Spleen (tissue), 11 donors: Measurements from ENCODE around the gene DEFB132. TPM values are rescaled to one million over a fixed set of nuclear protein-coding genes. Genes with fewer than 3 reads are reported as not detected.

Experiments
- DNase-seq: peaks from one replicate; pipeline ENCODE4 v3.0.0-alpha.2; 2020
- H3K27ac ChIP-seq, 8 donors: fragments of 200-600 bp; sonication (generic) in 7 of 8; 1 replicate in 4 of 8; 2 replicates in 4 of 8; pipeline versions ENCODE4 v1.5.0 to v1.8.0; 2016 to 2021; ENCODE audit warnings: inconsistent platforms in 4 of 8, mild to moderate bottlenecking in 4 of 8, moderate library complexity in 1 of 8
- H3K27me3 ChIP-seq, 7 donors: fragments of 200-600 bp; sonication (generic) in 6 of 7; replicated peaks in 1 of 7; 1 replicate in 4 of 7; 2 replicates in 3 of 7; pipeline versions ENCODE4 v1.5.0 to v1.8.0; 2016 to 2021; ENCODE audit warnings: inconsistent platforms in 3 of 7, mild to moderate bottlenecking in 1 of 7
- H3K36me3 ChIP-seq, 6 donors: fragments of 200-600 bp; sonication (generic) in 5 of 6; 1 replicate in 4 of 6; 2 replicates in 2 of 6; pipeline versions ENCODE4 v1.5.0 to v1.8.0; 2016 to 2021; ENCODE audit warnings: inconsistent platforms in 2 of 6
- H3K4me1 ChIP-seq, 6 donors: fragments of 200-600 bp; sonication (generic) in 5 of 6; 1 replicate in 3 of 6; 2 replicates in 3 of 6; pipeline versions ENCODE4 v1.5.0 to v1.8.0; 2016 to 2021; ENCODE audit warnings: inconsistent platforms in 3 of 6
- H3K4me3 ChIP-seq, 8 donors: fragments of 200-600 bp; sonication (generic) in 7 of 8; 1 replicate in 4 of 8; 2 replicates in 4 of 8; pipeline versions ENCODE4 v1.5.0 to v1.8.0; 2016 to 2021; ENCODE audit warnings: inconsistent platforms in 4 of 8, mild to moderate bottlenecking in 4 of 8, moderate library complexity in 2 of 8
- H3K9me3 ChIP-seq, 8 donors: fragments of 200-600 bp; sonication (generic) in 7 of 8; 1 replicate in 4 of 8; 2 replicates in 4 of 8; pipeline versions ENCODE4 v1.5.0 to v1.8.0; 2016 to 2021; ENCODE audit warnings: inconsistent platforms in 4 of 8
- POLR2A ChIP-seq, 3 donors: fragments of 450-650 bp; IDR thresholded peaks; one replicate each; pipeline ENCODE4 v1.5.1; 2017; ENCODE audit warnings: antibody characterized with exemption in 3 of 3, mild to moderate bottlenecking in 1 of 3
- POLR2AphosphoS5 ChIP-seq, 3 donors: sonication (generic); formaldehyde crosslinking; IDR thresholded peaks; one replicate each; pipeline ENCODE4 v1.5.1; 2017; ENCODE audit warnings: antibody characterized with exemption in 3 of 3
- WGBS, 5 donors: extraction: QIAGEN DNeasy Blood & Tissue Kit in 3 of 5; methylation state at CpG; one replicate each; pipeline versions ENCODE4 v1.1.5 to v1.1.7; 2013 to 2018; 5-methylcytosine and 5-hydroxymethylcytosine counted together
- intact Hi-C: fragments of 100-400 bp; cut with DNase I; formaldehyde crosslinking; loops from one replicate; pipeline ENCODE4 v1.15.0; 2023; ENCODE audit warnings: low total_unique reads
- polyA plus RNA-seq, 3 donors: library from polyadenylated mRNA; stranded (reverse); fragments of 200-250 nt; gene quantifications; one replicate each; pipeline ENCODE4 v1.2.1, GENCODE V29; 2013
- total RNA-seq, 7 donors: library from RNA; depleted of rRNA in 3 of 7; stranded (reverse); fragments of >200 nt in 3 of 7; fragmentation: NEBNext Ultra II Directional in 4 of 7; extraction: Animal tissue kit (Norgen Biotek cat#: 25700) in 4 of 7; gene quantifications; one replicate each; pipeline versions ENCODE4 v1.1.0 to v1.2.1, GENCODE V29; 2016 to 2021
- TF ChIP-seq, protein P1 (sequence below), 11 experiments: fragments of 200-600 bp in 7 of 11; fragments of 450-650 bp in 4 of 11; sonication (generic) in 4 of 11; IDR thresholded peaks in 8 of 11; conservative IDR thresholded peaks in 3 of 11; 1 replicate in 7 of 11; 2 replicates in 4 of 11; pipeline versions ENCODE4 v1.4.0 to v1.8.0; 2016 to 2021; ENCODE audit warnings: antibody characterized with exemption in 11 of 11, inconsistent platforms in 4 of 11, mild to moderate bottlenecking in 1 of 11
- donor health status: healthy with polysubstance abuse.
- donor health status: DM: no; HTN: no; CAD: no; lungs with moderate emphysema.
- donor health status: DM: no; HTN: no; CAD: no.
- donor health status: Bipolar disorder and iron deficiency.
- donor health status: healthy.
- donor health status: DM: no; HTN: no; CAD: no.
- donor health status: DM: yes; HTN: yes; CAD: no.

Gene DEFB132
- total and polyA plus RNA-seq, 10 donors = not detected

DNA sequence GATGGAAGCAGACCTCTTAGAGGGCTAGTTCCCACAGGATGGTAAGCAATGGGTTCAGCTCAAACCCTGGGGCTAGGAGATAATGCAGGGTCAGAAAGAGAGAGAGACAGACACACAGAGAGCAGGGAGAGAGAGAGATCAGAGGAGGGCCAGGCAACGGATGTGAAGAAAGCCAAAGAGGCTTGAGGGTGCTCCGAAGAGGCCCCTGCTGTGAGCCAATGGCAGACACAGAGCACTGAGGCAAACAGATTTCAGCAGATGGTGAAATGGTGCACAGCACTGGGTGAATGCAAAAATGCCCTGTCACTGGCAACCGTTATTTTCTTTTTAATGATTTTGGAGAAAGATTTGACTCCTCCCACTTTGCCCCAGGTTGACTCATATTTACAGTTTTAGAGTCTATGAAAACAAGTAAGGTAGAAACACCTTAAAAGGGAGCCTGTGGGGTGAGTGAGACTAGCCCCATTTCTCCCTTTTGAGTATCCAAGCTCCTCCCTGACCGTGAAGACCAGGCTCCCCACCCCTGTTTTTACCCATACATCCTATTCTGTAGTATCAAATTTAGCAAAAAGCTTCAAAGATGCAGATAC, 840 bp downstream of the DEFB132 start:
- no peak for DNase-seq

DNA sequence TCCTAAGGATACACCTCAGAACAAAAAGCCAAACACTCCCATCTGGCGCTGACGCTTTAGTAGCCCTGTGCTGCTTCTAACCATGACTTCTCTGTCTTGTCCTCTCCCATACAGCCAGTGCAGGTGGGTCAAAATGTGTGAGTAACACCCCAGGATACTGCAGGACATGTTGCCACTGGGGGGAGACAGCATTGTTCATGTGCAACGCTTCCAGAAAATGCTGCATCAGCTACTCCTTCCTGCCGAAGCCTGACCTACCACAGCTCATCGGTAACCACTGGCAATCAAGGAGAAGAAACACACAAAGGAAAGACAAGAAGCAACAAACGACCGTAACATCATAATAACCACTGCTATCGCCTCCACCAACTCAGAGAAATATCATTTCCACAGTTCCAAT, 1.4 kb downstream of the DEFB132 start:
- DNase-seq = no peak
- intact Hi-C loops = no loop called here
- Histone ChIP-seq H3K4me3 (no peak overlapping the region), H3K9me3 (no peaks in the 10 kb centered on the region), H3K27ac (no peak overlapping the region), H3K27me3 (peaks cover 0 to 3% (median 0%) of the 10 kb centered on the region in 7 donors), H3K36me3 (no peaks in the 10 kb centered on the region), H3K4me1 (no peaks in the 10 kb centered on the region)
- TF ChIP-seq, protein P1, sequence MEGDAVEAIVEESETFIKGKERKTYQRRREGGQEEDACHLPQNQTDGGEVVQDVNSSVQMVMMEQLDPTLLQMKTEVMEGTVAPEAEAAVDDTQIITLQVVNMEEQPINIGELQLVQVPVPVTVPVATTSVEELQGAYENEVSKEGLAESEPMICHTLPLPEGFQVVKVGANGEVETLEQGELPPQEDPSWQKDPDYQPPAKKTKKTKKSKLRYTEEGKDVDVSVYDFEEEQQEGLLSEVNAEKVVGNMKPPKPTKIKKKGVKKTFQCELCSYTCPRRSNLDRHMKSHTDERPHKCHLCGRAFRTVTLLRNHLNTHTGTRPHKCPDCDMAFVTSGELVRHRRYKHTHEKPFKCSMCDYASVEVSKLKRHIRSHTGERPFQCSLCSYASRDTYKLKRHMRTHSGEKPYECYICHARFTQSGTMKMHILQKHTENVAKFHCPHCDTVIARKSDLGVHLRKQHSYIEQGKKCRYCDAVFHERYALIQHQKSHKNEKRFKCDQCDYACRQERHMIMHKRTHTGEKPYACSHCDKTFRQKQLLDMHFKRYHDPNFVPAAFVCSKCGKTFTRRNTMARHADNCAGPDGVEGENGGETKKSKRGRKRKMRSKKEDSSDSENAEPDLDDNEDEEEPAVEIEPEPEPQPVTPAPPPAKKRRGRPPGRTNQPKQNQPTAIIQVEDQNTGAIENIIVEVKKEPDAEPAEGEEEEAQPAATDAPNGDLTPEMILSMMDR (IDR thresholded peaks at IDR 0.05 in 8 of 11, conservative IDR thresholded peaks at IDR 0.05 in 3 of 11) = peak in 3 of 11 experiments; percentile 11 to 36 (median 22)
- TF ChIP-seq POLR2AphosphoS5 (IDR thresholded peaks at IDR 0.05) = no peak
- WGBS, 5 donors = 39 to 47% (median 42%) methylated on average over 8 of the region's 8 CpGs

More for the DNA sequence above, 840 bp downstream of the DEFB132 start:
- no peaks in the 10 kb centered on the region for H3K4me1 ChIP-seq
- intact Hi-C loops = no loop called here
- H3K27me3 ChIP-seq = peaks cover 0 to 3% (median 0%) of the 10 kb centered on the region in 7 donors
- 38 to 76% (median 61%) methylated on average over 4 of the region's 4 CpGs for WGBS, 5 donors
- no peaks in the 10 kb centered on the region for H3K9me3 ChIP-seq
- no peak for TF ChIP-seq POLR2AphosphoS5 (IDR thresholded peaks at IDR 0.05)
- TF ChIP-seq, protein P1 (IDR thresholded peaks at IDR 0.05 in 8 of 11, conservative IDR thresholded peaks at IDR 0.05 in 3 of 11) = no peak
- H3K27ac ChIP-seq = no peak overlapping the region
- no peak overlapping the region for H3K4me3 ChIP-seq
- no peaks in the 10 kb centered on the region for H3K36me3 ChIP-seq

DNA sequence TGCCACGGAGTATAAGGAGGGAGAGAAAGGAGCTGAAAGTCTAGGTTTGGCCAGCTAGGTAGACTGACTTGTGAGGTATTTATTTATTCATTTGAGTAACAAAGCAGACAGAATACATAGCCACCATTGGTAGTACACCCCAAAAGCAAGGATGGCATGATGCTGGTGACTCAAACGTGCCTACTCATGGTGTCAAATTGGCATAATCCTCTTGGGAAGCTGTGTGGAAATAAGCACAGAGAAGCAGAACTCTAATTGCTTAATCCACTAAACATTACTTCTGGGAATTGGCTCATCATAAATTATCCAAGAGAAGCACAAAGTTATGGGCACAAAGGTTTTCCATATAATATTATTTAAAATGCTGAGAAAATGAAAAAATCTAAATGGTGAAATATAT, 2.5 kb downstream of the DEFB132 start:
- H3K9me3 ChIP-seq = no peaks in the 10 kb centered on the region
- H3K36me3 ChIP-seq = no peaks in the 10 kb centered on the region
- WGBS, 5 donors = 54 to 90% (median 69%) methylated on average over 2 of the region's 2 CpGs
- peaks cover 0 to 3% (median 0%) of the 10 kb centered on the region in 7 donors for H3K27me3 ChIP-seq
- no peak for DNase-seq
- no peaks in the 10 kb centered on the region for H3K4me1 ChIP-seq
- H3K27ac ChIP-seq = no peak overlapping the region
- intact Hi-C loops = no loop called here
- no peak overlapping the region for H3K4me3 ChIP-seq
- TF ChIP-seq POLR2A (IDR thresholded peaks at IDR 0.05) = no peak
- no peak for TF ChIP-seq POLR2AphosphoS5 (IDR thresholded peaks at IDR 0.05)
- TF ChIP-seq, protein P1 (IDR thresholded peaks at IDR 0.05 in 8 of 11, conservative IDR thresholded peaks at IDR 0.05 in 3 of 11) = no peak

DNA sequence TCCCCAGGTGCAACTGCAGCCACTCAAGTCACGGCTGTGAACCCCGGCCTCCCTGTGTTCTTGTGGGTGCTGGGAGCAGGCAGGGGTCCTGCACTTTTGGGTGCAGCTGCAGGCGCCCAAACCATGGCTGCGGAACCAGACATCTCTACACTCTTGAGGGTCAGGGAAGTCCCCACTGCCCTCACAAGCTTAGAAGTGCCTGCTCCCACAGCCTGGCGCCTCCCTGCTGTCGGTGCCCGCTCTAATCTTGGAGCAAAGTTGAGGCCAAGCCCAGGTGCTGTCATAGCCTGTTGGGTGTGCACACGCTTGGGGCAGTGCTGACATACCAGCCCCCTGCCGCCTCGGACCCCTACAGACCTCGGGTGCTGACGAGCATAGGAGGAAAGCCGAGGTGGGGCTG, 6.2 kb downstream of the DEFB132 start:
- no peak overlapping the region for H3K27ac ChIP-seq
- intact Hi-C loops = no loop called here
- peaks cover 0 to 14% (median 9%) of the 10 kb centered on the region in 6 donors for H3K4me1 ChIP-seq

More for the DNA sequence above, 6.2 kb downstream of the DEFB132 start:
- TF ChIP-seq, protein P1 (IDR thresholded peaks at IDR 0.05 in 8 of 11, conservative IDR thresholded peaks at IDR 0.05 in 3 of 11) = no peak
- no peak for TF ChIP-seq POLR2AphosphoS5 (IDR thresholded peaks at IDR 0.05)
- no peak for TF ChIP-seq POLR2A (IDR thresholded peaks at IDR 0.05)
- H3K4me3 ChIP-seq = no peak overlapping the region
- H3K9me3 ChIP-seq = no peaks in the 10 kb centered on the region
- H3K27me3 ChIP-seq = peaks cover 0 to 5% (median 0%) of the 10 kb centered on the region in 7 donors
- H3K36me3 ChIP-seq = no peaks in the 10 kb centered on the region
- DNase-seq = no peak
- 84 to 95% (median 88%) methylated on average over 6 to 13 of the region's 13 CpGs for WGBS, 5 donors
